Motor neuron (in vitro differentiated cells): Measurements from ENCODE around the gene PCDH9. TPM values are rescaled to one million over a fixed set of nuclear protein-coding genes. Genes with fewer than 3 reads are reported as not detected.
"Not testable (repeated sequence)": the region's sequence is repeated elsewhere in the genome, so short reads cannot be mapped to it uniquely, and the experiment has no call there.

ENCODE experiments used
- ATAC-seq, 8 experiments: fragments of 200-7000 bp; cut with Tn5 transposase; replicated peaks in 6 of 8; 2 replicates each; pipeline ENCODE4 v1.8.0; 2021; ENCODE audit warnings: mild to moderate bottlenecking in 8 of 8, moderate library complexity in 8 of 8
- H3K27ac ChIP-seq, 2 donors: fragments of 250-450 bp; sonication (Bioruptor Pico); 2 replicates each; pipeline ENCODE4 v1.9.0; 2021; ENCODE audit warnings: antibody characterized with exemption in 2 of 2, mild to moderate bottlenecking in 2 of 2, moderate library complexity in 1 of 2
- H3K4me1 ChIP-seq, 2 donors: fragments of 250-450 bp; sonication (Bioruptor Pico); replicated peaks in 1 of 2; 2 replicates each; pipeline ENCODE4 v1.6.1; 2021; ENCODE audit warnings: antibody characterized with exemption in 2 of 2, mild to moderate bottlenecking in 2 of 2, moderate library complexity in 1 of 2
- H3K4me3 ChIP-seq, 5 donors: fragments of 250-450 bp; sonication (Bioruptor Pico); 2 replicates each; pipeline ENCODE4 v1.9.0; 2021; ENCODE audit warnings: antibody characterized with exemption in 5 of 5, mild to moderate bottlenecking in 5 of 5, moderate library complexity in 4 of 5
- WGBS, 10 experiments: fragments of 450-650 bp; shearing (Covaris generic); methylation state at CpG; one replicate each; pipeline ENCODE4 v1.0.0; 2022; 5-methylcytosine and 5-hydroxymethylcytosine counted together
- in situ Hi-C, 9 experiments: fragments of 400-800 bp; cut with MboI; loops; one replicate each; pipeline ENCODE4 v1.15.0; 2021; ENCODE audit warnings: low sequenced_read_pairs in 9 of 9, low pct_unique_long_range_greater_than_20kb in 2 of 9; ENCODE audit not compliant: unreplicated experiment in 9 of 9
- total RNA-seq, 8 experiments: library from RNA; unstranded; fragments of 300-600 nt; gene quantifications; 2 replicates each; pipeline versions ENCODE4 v1.2.3 to v1.2.4, GENCODE V29; 2022

PCDH9 gene
- total RNA-seq, 8 experiments from 2014 or later, result 0.51 to 201 (median 64.7) TPM

DNA sequence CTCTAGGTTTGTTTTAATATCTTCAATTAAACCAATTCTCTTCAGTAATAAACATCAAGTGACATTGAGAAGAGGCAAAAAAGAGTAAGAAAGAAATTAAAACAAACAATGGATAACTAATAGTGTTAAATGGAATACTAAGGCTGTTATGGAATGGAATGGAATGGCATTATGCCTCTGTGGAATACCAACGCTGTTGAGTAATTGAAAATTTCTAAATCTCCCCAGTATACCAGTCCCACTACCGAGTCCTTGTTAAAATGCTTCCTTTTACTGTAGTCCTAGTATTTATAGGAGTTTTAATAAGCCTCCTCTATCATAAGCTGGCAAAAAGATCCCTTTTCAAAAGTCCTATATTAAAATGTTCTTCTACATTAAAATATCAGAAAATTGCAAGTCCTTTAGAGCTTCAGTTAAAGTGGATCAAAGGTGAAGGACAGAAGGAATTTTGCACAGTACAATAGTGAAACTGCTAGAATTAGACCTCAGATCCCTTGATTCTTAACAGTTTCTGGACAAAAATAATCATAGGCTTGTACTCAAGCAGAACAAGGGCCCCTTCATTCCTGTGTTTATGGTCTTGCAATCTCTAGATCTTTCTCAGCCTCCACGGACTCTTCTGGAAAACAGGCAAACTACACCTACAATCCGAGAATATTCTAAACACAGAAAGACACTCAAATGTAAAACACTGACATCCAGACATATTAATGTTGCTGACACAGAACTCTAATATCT lies 128.2 kb downstream of the PCDH9 start:
- H3K27ac ChIP-seq, result no peak overlapping the region
- no peak overlapping the region for H3K4me3 ChIP-seq
- WGBS, 10 experiments, result 0 to 100% (median 82%) methylated on average over 1 to 4 of the region's 4 CpGs
- in situ Hi-C loops, result no loop called here
- peaks cover 0 to 4% of the 10 kb centered on the region in 2 donors for H3K4me1 ChIP-seq
- no peak for ATAC-seq

DNA sequence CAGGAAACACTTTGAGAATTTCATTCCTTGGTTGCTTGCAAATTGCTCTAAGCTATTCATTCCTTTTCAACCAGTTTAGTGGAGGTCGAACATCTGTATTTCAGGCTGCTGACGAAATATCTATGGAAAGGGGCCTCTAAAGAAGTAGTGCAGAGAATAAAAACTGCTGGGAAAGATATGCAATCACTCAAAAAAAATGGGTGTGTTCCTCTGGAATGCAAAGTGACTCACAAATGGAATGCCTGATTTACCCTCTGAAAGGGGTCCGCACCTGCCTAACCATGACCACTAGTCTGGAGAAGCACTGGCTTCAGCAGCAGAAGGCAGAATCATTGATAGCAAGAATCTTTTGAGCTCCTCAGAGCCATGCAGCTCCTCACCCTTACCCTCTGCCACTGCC lies 129.4 kb downstream of the PCDH9 start:
- WGBS, 10 experiments, result 0 to 95% (median 71%) methylated on average over 2 to 3 of the region's 3 CpGs
- H3K4me1 ChIP-seq, result peaks cover 0 to 4% of the 10 kb centered on the region in 2 donors
- no peak overlapping the region for H3K27ac ChIP-seq
- H3K4me3 ChIP-seq, result no peak overlapping the region
- in situ Hi-C loops, result no loop called here
- ATAC-seq, result peak in 2 of 8 experiments; percentile 81 to 83

DNA sequence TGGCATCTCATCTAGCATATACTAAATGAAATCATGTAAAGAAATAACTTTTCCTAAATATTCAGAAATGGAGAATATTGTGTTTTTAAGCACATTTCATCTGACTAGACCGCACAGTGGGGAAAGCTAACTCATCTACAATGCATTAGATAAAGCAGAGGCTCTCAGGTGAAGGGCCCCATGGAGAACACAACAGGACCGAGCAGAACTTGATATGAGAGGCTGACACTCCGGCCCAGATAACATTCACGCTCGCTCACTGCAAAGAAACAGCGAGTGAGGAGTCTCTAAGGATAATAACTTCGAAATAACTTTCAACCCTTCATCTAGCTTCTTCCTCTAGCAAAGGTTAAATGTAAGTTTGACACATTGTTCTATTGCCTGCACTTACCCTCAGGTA lies 130.6 kb downstream of the PCDH9 start:
- in situ Hi-C loops, result loop anchor here in 1 of 9 experiments (25.0 kb wide), 1 partner anchor 113 kb away; no protein-coding TSS in a partner anchor
- no peak overlapping the region for H3K27ac ChIP-seq

DNA sequence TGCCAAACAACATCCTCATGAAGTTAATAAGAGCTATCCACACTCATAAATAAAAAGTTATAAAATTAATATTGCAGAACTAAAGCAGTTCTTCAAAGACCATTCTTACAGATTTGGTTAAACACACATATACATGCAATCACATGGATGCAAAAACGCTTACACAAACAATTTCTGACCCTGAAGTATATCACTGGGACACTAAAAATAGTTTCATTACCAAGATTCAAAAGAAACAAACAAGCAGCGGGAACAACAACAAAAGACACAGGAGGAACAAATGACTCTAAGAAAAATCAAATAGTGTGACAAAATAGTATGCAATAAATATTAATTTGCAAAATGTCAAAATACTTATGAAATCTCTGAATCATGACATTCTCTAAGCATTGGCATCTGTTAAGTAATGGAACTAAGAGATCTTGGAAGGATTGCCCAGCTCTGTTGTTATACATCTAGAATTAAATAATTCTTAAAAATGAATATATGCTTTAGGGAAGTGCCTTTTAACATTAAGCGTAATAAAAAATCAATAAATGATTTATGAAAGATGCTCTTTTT lies 132.2 kb downstream of the PCDH9 start:
- WGBS, 10 experiments, result 18 to 100% (median 93%) methylated on average over 2 to 3 of the region's 3 CpGs
- no peak for ATAC-seq
- peaks cover 0 to 4% of the 10 kb centered on the region in 2 donors for H3K4me1 ChIP-seq
- H3K4me3 ChIP-seq, result no peak overlapping the region
- in situ Hi-C loops, result loop anchor here in 1 of 9 experiments (25.0 kb wide), 1 partner anchor 114 kb away; no protein-coding TSS in a partner anchor
- no peak overlapping the region for H3K27ac ChIP-seq

More for the DNA sequence above, 130.6 kb downstream of the PCDH9 start:
- ATAC-seq, result peak in 1 of 8 experiments; percentile 4
- WGBS, 10 experiments, result 0 to 100% (median 82%) methylated on average over 1 to 7 of the region's 7 CpGs; no CpG with 5 or more reads in 1 of the 10 experiments
- Histone ChIP-seq H3K4me3 (no peak overlapping the region), H3K4me1 (peaks cover 0 to 4% of the 10 kb centered on the region in 2 donors)

DNA sequence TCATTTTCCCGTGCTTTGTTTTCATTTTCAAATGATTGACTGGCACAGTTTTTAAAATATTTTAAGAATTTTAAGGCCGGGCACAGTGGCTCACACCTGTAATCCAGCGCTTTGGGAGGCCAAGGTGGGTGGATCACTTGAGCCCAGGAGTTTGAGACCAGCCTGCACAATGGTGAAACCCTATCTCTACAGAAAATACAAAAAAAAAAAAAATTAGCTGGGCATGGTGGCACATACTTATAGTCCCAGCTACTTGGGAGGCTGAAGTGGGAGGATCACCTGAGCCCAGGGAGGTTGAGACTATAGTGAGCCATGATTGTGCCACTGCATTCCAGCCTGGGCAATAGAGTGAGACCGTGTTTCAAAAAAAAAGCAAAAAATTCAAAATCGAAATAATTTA lies 133.2 kb downstream of the PCDH9 start:
- ATAC-seq, H3K4me3 ChIP-seq, H3K27ac ChIP-seq, H3K4me1 ChIP-seq: not testable (repeated sequence)
- in situ Hi-C loops, result loop anchor here in 1 of 9 experiments (25.0 kb wide), 1 partner anchor 115 kb away; no protein-coding TSS in a partner anchor
- 5 to 93% (median 82%) methylated on average over 2 to 5 of the region's 5 CpGs for WGBS, 10 experiments

DNA sequence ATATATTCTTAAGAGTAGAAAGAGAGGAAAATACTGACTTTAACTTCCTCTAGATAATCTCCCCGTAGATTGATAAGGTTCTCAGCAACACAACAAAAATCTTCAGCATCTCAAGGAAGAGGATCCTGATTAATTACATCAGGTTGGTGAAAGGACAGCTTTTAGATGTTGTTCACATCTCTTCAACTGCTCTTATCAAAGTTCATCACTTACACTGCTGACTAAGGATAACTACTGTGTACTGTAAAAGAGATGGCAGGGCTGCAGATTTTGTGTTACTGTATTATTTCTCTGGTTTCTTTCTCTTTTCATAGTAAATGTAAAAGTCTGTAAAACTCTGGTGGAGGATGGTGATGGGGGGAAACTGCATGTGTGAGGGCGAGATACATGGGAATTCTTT lies 133.7 kb downstream of the PCDH9 start:
- in situ Hi-C loops, result loop anchor here in 1 of 9 experiments (25.0 kb wide), 1 partner anchor 116 kb away; no protein-coding TSS in a partner anchor
- Histone ChIP-seq H3K27ac (no peak overlapping the region), H3K4me3 (no peak overlapping the region), H3K4me1 (peaks cover 0 to 4% of the 10 kb centered on the region in 2 donors)
- ATAC-seq, result no peak
- 19 to 100% (median 76%) methylated on average over 1 to 2 of the region's 2 CpGs; no CpG with 5 or more reads in 1 of the 10 experiments for WGBS, 10 experiments

DNA sequence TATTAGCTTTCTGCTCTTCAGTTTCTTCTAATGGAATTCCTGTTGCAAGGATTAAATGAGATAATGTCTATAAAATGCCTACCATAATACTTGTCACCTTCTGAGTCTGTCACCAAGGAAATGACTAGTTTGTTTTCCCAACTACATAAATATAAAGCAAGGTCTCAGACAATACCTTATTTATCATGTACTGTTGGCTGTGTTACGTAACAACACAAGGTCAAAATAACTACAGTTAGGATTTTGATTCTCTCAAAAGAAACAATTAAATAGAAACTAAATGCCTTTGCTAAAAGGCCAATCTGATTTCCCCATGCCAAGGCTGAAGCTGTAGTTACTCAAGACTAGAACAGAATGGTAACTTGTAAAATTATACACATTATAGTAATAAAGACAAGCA lies 134.5 kb downstream of the PCDH9 start:
- in situ Hi-C loops, result loop anchor here in 1 of 9 experiments (25.0 kb wide), 1 partner anchor 117 kb away; no protein-coding TSS in a partner anchor
- Histone ChIP-seq H3K27ac (no peak overlapping the region), H3K4me3 (no peak overlapping the region), H3K4me1 (peaks cover 0 to 4% of the 10 kb centered on the region in 2 donors)
- ATAC-seq, result no peak
- 8 to 100% (median 85%) methylated on average over 1 of the region's 1 CpG; no CpG with 5 or more reads in 2 of the 10 experiments for WGBS, 10 experiments

DNA sequence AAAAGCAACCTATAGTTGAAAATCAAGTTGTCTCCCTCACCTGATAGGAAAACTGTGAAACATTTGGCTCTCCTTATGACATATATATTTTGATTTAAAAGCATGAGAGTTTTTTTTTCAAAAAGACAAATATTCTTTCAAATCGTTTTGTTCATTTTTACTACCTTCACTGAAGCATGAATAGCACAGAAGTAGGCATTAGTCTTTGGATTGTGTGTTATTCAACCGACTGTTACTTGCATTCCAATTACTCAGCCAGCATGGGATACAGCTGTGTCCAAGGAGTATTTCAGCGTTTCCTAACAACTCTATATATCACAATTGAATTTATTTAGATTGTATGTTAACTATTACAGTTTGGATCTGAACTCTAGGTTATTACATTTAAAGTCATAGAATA lies 135.2 kb downstream of the PCDH9 start:
- ATAC-seq, result peak in 3 of 8 experiments; percentile 48 to 56 (median 55)
- 0 to 78% (median 50%) methylated on average over 1 to 3 of the region's 3 CpGs; no CpG with 5 or more reads in 1 of the 10 experiments for WGBS, 10 experiments
- Histone ChIP-seq H3K4me1 (peaks cover 0 to 4% of the 10 kb centered on the region in 2 donors), H3K4me3 (no peak overlapping the region), H3K27ac (no peak overlapping the region)
- in situ Hi-C loops, result loop anchor here in 1 of 9 experiments (25.0 kb wide), 1 partner anchor 117 kb away; no protein-coding TSS in a partner anchor

DNA sequence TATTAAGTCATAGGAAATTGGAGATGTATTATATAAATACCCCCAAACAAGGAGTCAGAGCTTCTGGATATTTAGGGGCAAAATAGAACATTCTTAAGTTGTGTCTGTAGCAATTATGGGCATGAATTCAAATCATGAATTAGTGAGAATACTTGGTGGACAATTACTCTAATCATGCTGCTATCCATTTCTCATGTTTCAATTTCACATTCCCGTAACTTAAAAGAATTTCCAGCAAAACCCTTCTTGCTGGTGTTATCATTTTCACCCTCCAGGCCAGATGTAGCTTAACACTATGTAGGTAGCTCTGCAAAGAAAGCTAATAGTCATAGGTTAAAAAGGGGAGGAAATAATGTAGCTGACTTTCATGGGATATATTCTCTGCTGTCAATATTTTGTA lies 136.1 kb downstream of the PCDH9 start:
- 0 to 100% (median 88%) methylated on average over 1 of the region's 1 CpG; no CpG with 5 or more reads in 2 of the 10 experiments for WGBS, 10 experiments
- H3K4me3 ChIP-seq, result no peak overlapping the region
- no peaks in the 10 kb centered on the region for H3K4me1 ChIP-seq
- in situ Hi-C loops, result loop anchor here in 1 of 9 experiments (25.0 kb wide), 1 partner anchor 118 kb away; no protein-coding TSS in a partner anchor
- ATAC-seq, result no peak
- no peak overlapping the region for H3K27ac ChIP-seq

DNA sequence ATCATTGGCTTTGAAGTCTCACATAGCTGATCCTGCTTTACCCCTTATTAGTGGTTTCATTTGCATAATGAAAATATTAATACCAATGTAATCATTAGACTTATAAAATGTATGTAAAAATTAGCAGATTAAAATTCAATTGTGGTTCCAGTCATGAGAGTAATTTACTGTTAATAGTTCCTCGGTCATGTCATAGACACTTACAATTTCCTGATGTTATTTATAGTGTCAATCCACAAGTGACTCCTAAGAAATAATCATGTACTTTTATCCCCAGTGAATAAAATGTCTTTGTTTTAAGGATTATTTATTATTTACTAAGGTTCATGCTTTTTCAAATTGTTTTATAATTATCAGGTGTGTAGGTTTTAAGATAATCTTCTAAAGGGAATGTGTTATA lies 138.5 kb downstream of the PCDH9 start:
- Histone ChIP-seq H3K4me3 (no peak overlapping the region), H3K4me1 (peaks cover 3% of the 10 kb centered on the region in 2 donors), H3K27ac (no peak overlapping the region)
- in situ Hi-C loops, result loop anchor here in 1 of 9 experiments (25.0 kb wide), 1 partner anchor 121 kb away; no protein-coding TSS in a partner anchor
- ATAC-seq, result peak in 1 of 8 experiments; percentile 6
- WGBS, 10 experiments, result 0 to 100% (median 80%) methylated on average over 1 of the region's 1 CpG; no CpG with 5 or more reads in 1 of the 10 experiments

DNA sequence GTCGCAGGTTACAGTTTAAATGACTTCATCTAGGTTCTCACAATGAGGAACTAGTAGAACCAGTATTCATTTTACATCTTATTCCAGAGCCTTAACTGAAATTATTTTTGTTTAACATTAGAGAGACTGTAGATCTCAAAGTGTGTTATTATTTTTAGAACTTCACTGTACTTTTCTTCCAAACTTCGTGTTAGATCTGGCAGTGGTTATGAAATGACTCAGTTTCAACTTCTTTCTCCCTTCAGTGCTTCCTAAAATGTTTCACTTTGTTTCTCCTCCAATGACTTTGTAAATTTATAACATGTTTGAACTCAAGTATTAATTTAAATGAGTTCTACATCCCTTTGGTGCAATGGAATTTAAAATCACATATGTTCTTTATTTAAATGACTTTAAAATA lies 139.3 kb downstream of the PCDH9 start:
- 7 to 100% (median 61%) methylated on average over 1 to 2 of the region's 2 CpGs for WGBS, 10 experiments
- Histone ChIP-seq H3K4me3 (no peak overlapping the region), H3K4me1 (peaks cover 3% of the 10 kb centered on the region in 2 donors), H3K27ac (no peak overlapping the region)
- in situ Hi-C loops, result loop anchor here in 1 of 9 experiments (25.0 kb wide), 1 partner anchor 121 kb away; no protein-coding TSS in a partner anchor
- peak in 1 of 8 experiments; percentile 41 for ATAC-seq

DNA sequence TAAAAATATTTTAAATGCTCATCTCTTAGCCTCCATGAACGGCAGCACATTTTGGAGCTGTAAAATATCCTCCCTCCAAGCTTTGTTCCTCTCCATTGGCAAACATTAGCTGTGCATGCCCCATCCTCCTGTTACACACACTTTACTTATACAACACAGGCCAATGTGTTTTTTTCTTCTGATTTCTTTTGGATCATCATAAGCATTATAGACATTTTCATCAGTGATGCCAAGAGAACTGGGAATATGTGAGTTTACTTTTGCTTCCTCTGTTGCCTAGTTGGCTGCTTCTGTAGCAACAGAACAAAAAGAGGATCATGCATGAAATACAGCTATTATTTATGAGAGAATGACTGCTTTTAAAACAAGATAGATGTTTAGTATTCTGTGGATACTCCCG lies 142.6 kb downstream of the PCDH9 start:
- Histone ChIP-seq H3K4me3 (no peak overlapping the region), H3K27ac (no peak overlapping the region), H3K4me1 (peaks cover 3% of the 10 kb centered on the region in 2 donors)
- peak in 1 of 8 experiments; percentile 83 for ATAC-seq
- 0 to 100% (median 61%) methylated on average over 1 to 2 of the region's 2 CpGs; no CpG with 5 or more reads in 2 of the 10 experiments for WGBS, 10 experiments
- in situ Hi-C loops, result loop anchor here in 1 of 9 experiments (25.0 kb wide), 1 partner anchor 125 kb away; no protein-coding TSS in a partner anchor

DNA sequence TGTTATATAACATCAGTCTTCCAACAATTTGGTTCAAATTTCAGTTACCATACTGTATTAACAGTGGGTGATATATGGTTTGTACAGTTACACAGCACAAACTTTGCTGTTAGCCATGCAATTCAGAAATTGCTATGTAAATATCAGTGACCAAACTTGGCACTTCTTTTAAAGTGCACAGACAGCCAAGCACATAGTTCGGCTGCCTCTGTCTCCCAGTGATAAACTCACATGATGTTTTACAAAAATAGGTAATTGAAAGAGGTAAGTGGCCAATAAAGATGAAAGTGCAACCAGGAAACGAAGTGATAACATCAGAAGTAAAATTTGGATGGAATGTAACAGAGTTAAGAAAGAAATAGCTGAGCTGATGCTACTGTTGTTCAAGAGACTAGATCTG lies 143.9 kb downstream of the PCDH9 start:
- Histone ChIP-seq H3K4me1 (peaks cover 3% of the 10 kb centered on the region in 2 donors), H3K4me3 (no peak overlapping the region), H3K27ac (no peak overlapping the region)
- ATAC-seq, result peak in 3 of 8 experiments; percentile 30 to 76 (median 72)
- WGBS, 10 experiments, result 0 to 100% (median 79%) methylated on average over 1 to 2 of the region's 2 CpGs
- in situ Hi-C loops, result loop anchor here in 1 of 9 experiments (25.0 kb wide), 1 partner anchor 126 kb away; no protein-coding TSS in a partner anchor
